GM12878 (cell line): ENCODE data around the gene S100A3. TPM values are rescaled to one million over a fixed set of nuclear protein-coding genes. Genes with fewer than 3 reads are reported as not detected.

Experiments
- CBX5 ChIP-seq: sonication (generic); IDR thresholded peaks from 2 replicates; pipeline ENCODE4 v1.6.1; 2016; ENCODE audit warnings: low read depth, moderate library complexity, mild to moderate bottlenecking, inconsistent platforms
- CEBPB ChIP-seq, 2 experiments: fragments of 150-350 bp in 1 of 2; IDR thresholded peaks; 2 replicates each; pipeline ENCODE4 v1.6.1; 2012 to 2014; ENCODE audit warnings: low read depth in 2 of 2, low read length in 2 of 2, borderline replicate concordance in 1 of 2, inconsistent platforms in 1 of 2
- CHD4 ChIP-seq: fragments of 200-600 bp; sonication (generic); IDR thresholded peaks from 2 replicates; pipeline ENCODE4 v1.6.1; 2016; ENCODE audit warnings: mild to moderate bottlenecking
- E4F1 ChIP-seq: fragments of 450-650 bp; IDR thresholded peaks from 2 replicates; pipeline ENCODE4 v1.6.1; 2018; ENCODE audit warnings: borderline replicate concordance, mild to moderate bottlenecking; ENCODE audit not compliant: partially characterized antibody
- HCFC1 ChIP-seq: fragments of 150-350 bp; IDR thresholded peaks from 2 replicates; pipeline ENCODE4 v1.6.1; 2014; ENCODE audit warnings: low read length
- IKZF2 ChIP-seq, 2 experiments: fragments of 450-650 bp; IDR thresholded peaks; 2 replicates each; pipeline ENCODE4 v1.6.1; 2017; ENCODE audit warnings: mild to moderate bottlenecking in 2 of 2, moderate library complexity in 2 of 2
- IRF4 ChIP-seq: IDR thresholded peaks from 2 replicates; pipeline ENCODE4 v1.6.1; 2011; ENCODE audit warnings: low read depth, low read length
- KAT2A ChIP-seq: conservative IDR thresholded peaks from 2 replicates; pipeline ENCODE4 v1.6.1; 2011; ENCODE audit warnings: low read depth, low read length; ENCODE audit not compliant: control insufficient read depth
- MEF2A ChIP-seq: IDR thresholded peaks from 2 replicates; pipeline ENCODE4 v1.6.1; 2011; ENCODE audit warnings: low read depth, mild to moderate bottlenecking, low read length, moderate library complexity; ENCODE audit not compliant: insufficient read depth
- NR2C2 ChIP-seq: IDR thresholded peaks from 2 replicates; pipeline ENCODE4 v1.6.1; 2011; ENCODE audit warnings: borderline replicate concordance, low read depth; ENCODE audit not compliant: control insufficient read depth, insufficient read length
- POLR2A ChIP-seq: IDR thresholded peaks from 2 replicates; pipeline ENCODE4 v1.6.1; 2011; ENCODE audit warnings: low read depth, mild to moderate bottlenecking, low read length
- RAD51 ChIP-seq: fragments of 450-650 bp; IDR thresholded peaks from 2 replicates; pipeline ENCODE4 v1.6.1; 2016; ENCODE audit warnings: moderate library complexity, mild to moderate bottlenecking, inconsistent platforms
- RFX5 ChIP-seq: IDR thresholded peaks from 2 replicates; pipeline ENCODE4 v1.6.1; 2011; ENCODE audit warnings: low read depth, low read length, improper control_type of control experiment
- SREBF2 ChIP-seq: IDR thresholded peaks from 2 replicates; pipeline ENCODE4 v1.6.1; 2012; ENCODE audit warnings: mild to moderate bottlenecking, low read length
- SRF ChIP-seq, 2 experiments: IDR thresholded peaks; 2 replicates each; pipeline ENCODE4 v1.6.1; 2011; ENCODE audit warnings: low read depth in 2 of 2, low read length in 2 of 2, mild to moderate bottlenecking in 1 of 2, moderate library complexity in 1 of 2
- SUPT20H ChIP-seq: IDR thresholded peaks from 2 replicates; pipeline ENCODE4 v1.6.1; 2011; ENCODE audit warnings: low read depth, mild to moderate bottlenecking, low read length, moderate library complexity, borderline replicate concordance; ENCODE audit not compliant: control insufficient read depth
- TARDBP ChIP-seq: IDR thresholded peaks from 2 replicates; pipeline ENCODE4 v1.6.1; 2016; ENCODE audit warnings: borderline replicate concordance
- ZNF274 ChIP-seq: IDR thresholded peaks from one replicate; pipeline ENCODE4 v1.8.0; 2011; ENCODE audit not compliant: insufficient read length, insufficient read depth
- polyA plus RNA-seq, 11 experiments: library from polyadenylated mRNA; depleted of rRNA in 4 of 11; unstranded in 6 of 11; stranded (reverse) in 5 of 11; fragments of >200 nt; fragmentation: Nextera tagmentation in 4 of 11; fragmentation: Illumina TruSeq in 1 of 11; extraction: Ambion mirVana in 4 of 11; extraction: Trizol in 1 of 11; gene quantifications; 1 replicate in 1 of 11; 2 replicates in 10 of 11; pipeline versions ENCODE4 v1.2.1 to v1.2.3, GENCODE V29; 2011 to 2016; ENCODE audit warnings: inconsistent platforms in 2 of 11, missing spikeins in 2 of 11, low read depth in 1 of 11
- total RNA-seq, 4 experiments: library from RNA; depleted of rRNA in 3 of 4; stranded (reverse); fragments of >200 nt in 3 of 4; fragmentation: Illumina TruSeq in 1 of 4; extraction: Trizol in 1 of 4; gene quantifications; 2 replicates each; pipeline versions ENCODE4 v1.2.1 to v1.2.3, GENCODE V29; 2013 to 2021
- TF ChIP-seq, protein P1 (sequence below): fragments of 450-650 bp; IDR thresholded peaks from 2 replicates; pipeline ENCODE4 v1.6.1; 2017; ENCODE audit warnings: borderline replicate concordance
- TF ChIP-seq, protein P2 (sequence below): IDR thresholded peaks from 2 replicates; pipeline ENCODE4 v1.6.1; 2011; ENCODE audit warnings: borderline replicate concordance, low read depth, mild to moderate bottlenecking, moderate library complexity, mixed read lengths, low read length; ENCODE audit not compliant: insufficient read depth; ENCODE audit errors: extremely low read length
- TF ChIP-seq, protein P3 (sequence below): fragments of 450-650 bp; formaldehyde crosslinking; IDR thresholded peaks from 2 replicates; pipeline ENCODE4 v1.5.0; 2022; ENCODE audit warnings: mild to moderate bottlenecking, missing genetic modification characterization
- TF ChIP-seq, protein P4 (sequence below): IDR thresholded peaks from 2 replicates; pipeline ENCODE4 v1.6.1; 2012; ENCODE audit warnings: low read depth, low read length, improper control_type of control experiment

S100A3 gene
- total and polyA plus RNA-seq, 10 of the 15 experiments (the other 5 are each of a cell fraction or from before 2014, with no cell fraction given) = 0.32 to 0.45 TPM; not detected in 8

- TF ChIP-seq E4F1 = no peak
- TF ChIP-seq, protein P1, sequence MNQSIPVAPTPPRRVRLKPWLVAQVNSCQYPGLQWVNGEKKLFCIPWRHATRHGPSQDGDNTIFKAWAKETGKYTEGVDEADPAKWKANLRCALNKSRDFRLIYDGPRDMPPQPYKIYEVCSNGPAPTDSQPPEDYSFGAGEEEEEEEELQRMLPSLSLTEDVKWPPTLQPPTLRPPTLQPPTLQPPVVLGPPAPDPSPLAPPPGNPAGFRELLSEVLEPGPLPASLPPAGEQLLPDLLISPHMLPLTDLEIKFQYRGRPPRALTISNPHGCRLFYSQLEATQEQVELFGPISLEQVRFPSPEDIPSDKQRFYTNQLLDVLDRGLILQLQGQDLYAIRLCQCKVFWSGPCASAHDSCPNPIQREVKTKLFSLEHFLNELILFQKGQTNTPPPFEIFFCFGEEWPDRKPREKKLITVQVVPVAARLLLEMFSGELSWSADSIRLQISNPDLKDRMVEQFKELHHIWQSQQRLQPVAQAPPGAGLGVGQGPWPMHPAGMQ = no peak
- TF ChIP-seq, protein P2, sequence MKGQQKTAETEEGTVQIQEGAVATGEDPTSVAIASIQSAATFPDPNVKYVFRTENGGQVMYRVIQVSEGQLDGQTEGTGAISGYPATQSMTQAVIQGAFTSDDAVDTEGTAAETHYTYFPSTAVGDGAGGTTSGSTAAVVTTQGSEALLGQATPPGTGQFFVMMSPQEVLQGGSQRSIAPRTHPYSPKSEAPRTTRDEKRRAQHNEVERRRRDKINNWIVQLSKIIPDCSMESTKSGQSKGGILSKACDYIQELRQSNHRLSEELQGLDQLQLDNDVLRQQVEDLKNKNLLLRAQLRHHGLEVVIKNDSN = peak; percentile 86
- no peak for TF ChIP-seq CEBPB (IDR thresholded peaks at IDR 0.05; ENCODE audit: borderline replicate concordance in 1 of 2, low read depth in 2 of 2, low read length in 2 of 2)
- no peak for TF ChIP-seq CBX5
- TF ChIP-seq, protein P3, sequence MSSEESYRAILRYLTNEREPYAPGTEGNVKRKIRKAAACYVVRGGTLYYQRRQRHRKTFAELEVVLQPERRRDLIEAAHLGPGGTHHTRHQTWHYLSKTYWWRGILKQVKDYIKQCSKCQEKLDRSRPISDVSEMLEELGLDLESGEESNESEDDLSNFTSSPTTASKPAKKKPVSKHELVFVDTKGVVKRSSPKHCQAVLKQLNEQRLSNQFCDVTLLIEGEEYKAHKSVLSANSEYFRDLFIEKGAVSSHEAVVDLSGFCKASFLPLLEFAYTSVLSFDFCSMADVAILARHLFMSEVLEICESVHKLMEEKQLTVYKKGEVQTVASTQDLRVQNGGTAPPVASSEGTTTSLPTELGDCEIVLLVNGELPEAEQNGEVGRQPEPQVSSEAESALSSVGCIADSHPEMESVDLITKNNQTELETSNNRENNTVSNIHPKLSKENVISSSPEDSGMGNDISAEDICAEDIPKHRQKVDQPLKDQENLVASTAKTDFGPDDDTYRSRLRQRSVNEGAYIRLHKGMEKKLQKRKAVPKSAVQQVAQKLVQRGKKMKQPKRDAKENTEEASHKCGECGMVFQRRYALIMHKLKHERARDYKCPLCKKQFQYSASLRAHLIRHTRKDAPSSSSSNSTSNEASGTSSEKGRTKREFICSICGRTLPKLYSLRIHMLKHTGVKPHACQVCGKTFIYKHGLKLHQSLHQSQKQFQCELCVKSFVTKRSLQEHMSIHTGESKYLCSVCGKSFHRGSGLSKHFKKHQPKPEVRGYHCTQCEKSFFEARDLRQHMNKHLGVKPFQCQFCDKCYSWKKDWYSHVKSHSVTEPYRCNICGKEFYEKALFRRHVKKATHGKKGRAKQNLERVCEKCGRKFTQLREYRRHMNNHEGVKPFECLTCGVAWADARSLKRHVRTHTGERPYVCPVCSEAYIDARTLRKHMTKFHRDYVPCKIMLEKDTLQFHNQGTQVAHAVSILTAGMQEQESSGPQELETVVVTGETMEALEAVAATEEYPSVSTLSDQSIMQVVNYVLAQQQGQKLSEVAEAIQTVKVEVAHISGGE (CRISPR knock-in tag) = no peak
- TF ChIP-seq TARDBP = no peak
- TF ChIP-seq RAD51 = peak; percentile 91
- TF ChIP-seq, protein P4, sequence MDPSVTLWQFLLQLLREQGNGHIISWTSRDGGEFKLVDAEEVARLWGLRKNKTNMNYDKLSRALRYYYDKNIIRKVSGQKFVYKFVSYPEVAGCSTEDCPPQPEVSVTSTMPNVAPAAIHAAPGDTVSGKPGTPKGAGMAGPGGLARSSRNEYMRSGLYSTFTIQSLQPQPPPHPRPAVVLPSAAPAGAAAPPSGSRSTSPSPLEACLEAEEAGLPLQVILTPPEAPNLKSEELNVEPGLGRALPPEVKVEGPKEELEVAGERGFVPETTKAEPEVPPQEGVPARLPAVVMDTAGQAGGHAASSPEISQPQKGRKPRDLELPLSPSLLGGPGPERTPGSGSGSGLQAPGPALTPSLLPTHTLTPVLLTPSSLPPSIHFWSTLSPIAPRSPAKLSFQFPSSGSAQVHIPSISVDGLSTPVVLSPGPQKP = no peak
- TF ChIP-seq ZNF274 = no peak
- no peak for TF ChIP-seq IRF4
- peak; percentile 71 for TF ChIP-seq POLR2A
- no peak for TF ChIP-seq HCFC1
- no peak for TF ChIP-seq RFX5
- TF ChIP-seq CHD4 = no peak
- no peak for TF ChIP-seq MEF2A
- no peak for TF ChIP-seq SUPT20H
- no peak for TF ChIP-seq SRF (IDR thresholded peaks at IDR 0.05; ENCODE audit: low read depth in 2 of 2, low read length in 2 of 2)
- TF ChIP-seq NR2C2 = no peak
- TF ChIP-seq SREBF2 = no peak
- no peak for TF ChIP-seq KAT2A
- peak in 1 of 2 experiments; percentile 25; a peak in 1 of 4 replicates for TF ChIP-seq IKZF2 (IDR thresholded peaks at IDR 0.05)
Measured at GRCh38 chr1:153536012-153536670, 12.9 kb downstream of the S100A3 start (continued).
